ENCODE measurements around the gene DDIT4.

DNA sequence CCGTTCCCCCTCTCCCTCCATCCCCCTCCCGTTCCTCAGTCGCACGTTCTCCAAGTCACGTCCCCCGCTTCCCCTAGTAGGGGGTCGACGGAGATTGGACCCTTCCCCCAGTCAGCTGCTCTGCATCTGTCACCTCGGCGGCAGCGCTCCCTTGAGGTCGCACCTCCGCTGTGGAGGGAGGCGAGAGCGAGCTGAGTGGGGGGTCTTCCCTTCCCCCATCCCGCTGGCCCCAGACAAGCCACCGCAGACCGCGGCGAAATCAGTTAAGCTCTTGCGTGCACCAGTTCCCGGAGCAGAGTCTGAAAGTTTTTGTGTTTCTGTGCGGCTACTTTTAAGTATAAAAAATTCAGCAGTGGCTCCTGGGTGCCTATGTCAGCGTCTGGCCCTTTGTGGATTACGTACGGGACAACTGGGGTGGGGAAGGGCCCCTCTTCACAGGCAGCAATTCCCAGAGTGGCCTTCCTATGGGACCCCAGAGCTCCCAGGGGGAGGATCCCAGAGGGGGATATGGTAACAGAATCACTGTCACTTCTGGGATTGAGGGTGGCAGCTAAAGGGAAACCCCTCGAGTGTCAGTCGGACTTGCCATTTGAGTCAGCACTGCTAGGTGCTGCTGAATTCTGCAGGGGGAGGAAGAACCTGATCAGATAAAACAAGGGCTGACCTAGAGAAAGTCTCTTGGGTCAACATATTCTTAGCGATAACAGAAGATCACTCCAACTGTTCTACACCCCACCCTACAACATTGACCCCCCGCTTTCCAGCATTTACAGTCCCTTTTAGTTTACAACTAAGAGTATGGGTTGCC, 12.5 kb upstream of the DDIT4 start:
- TF ChIP-seq POLR2A (IDR thresholded peaks at IDR 0.05) (no peak), CTCF (IDR thresholded peaks at IDR 0.05) (no peak), EP300 (IDR thresholded peaks at IDR 0.05) (no peak)
